A549 (cell line): ENCODE results near the gene TBX15. TPM values are rescaled to one million over a fixed set of nuclear protein-coding genes. Genes with fewer than 3 reads are reported as not detected.

ENCODE experiments used
- ATAC-seq, 2 experiments: fragments of 200-7000 bp in 1 of 2; fragments of >200 bp in 1 of 2; cut with Nextera tagmentation in 1 of 2; cut with Tn5 transposase in 1 of 2; 3 replicates each; pipeline versions ENCODE4 v1.8.0 to v1.9.1; 2018 to 2020; ENCODE audit warnings: mild to moderate bottlenecking in 1 of 2, moderate library complexity in 1 of 2
- CTCF ChIA-PET: fragments of 300-600 bp; sonication (Branson Sonifier 250); formaldehyde crosslinking; extraction: SDS; loops from one replicate; lab custom pipeline; 2021; ENCODE audit warnings: antibody characterized with exemption, inconsistent platforms; lab: Yijun Ruan, JAX
- POLR2A ChIA-PET: fragments of 350-600 bp; formaldehyde crosslinking; extraction: SDS; loops from one replicate; lab custom pipeline; 2021; ENCODE audit warnings: antibody characterized with exemption, inconsistent platforms; lab: Yijun Ruan, JAX
- DNase-seq, 2 experiments: peaks; one replicate each; pipeline versions ENCODE4 v3.0.0 to v3.0.0-alpha.2; 2011 to 2016; ENCODE audit warnings: low read depth in 1 of 2, low spot score in 1 of 2
- FAIRE-seq: peaks from 2 replicates; lab custom pipeline; 2011; peaks lifted over from hg19 to GRCh38; lab: Jason Lieb, UNC
- H3K27ac ChIP-seq, 2 experiments: fragments of >200 bp; sonication (Bioruptor Twin); formaldehyde crosslinking; 3 replicates each; pipeline ENCODE4 v1.5.1; 2016 to 2017
- H3K4me1 ChIP-seq: fragments of >200 bp; sonication (Bioruptor Twin); formaldehyde crosslinking; 3 replicates; pipeline ENCODE4 v1.6.1; 2016
- H3K4me2 ChIP-seq: fragments of >200 bp; sonication (Bioruptor Twin); formaldehyde crosslinking; 3 replicates; pipeline ENCODE4 v1.6.1; 2016
- H3K4me3 ChIP-seq: fragments of >200 bp; sonication (Bioruptor Twin); formaldehyde crosslinking; 3 replicates; pipeline ENCODE4 v1.5.1; 2016
- H3K9me3 ChIP-seq: fragments of >200 bp; sonication (Bioruptor Twin); formaldehyde crosslinking; 3 replicates; pipeline ENCODE4 v1.6.1; 2016
- BHLHE40 ChIP-seq: IDR thresholded peaks from 2 replicates; pipeline ENCODE4 v1.6.1; 2012; ENCODE audit warnings: low read depth, low read length, inconsistent platforms
- CBX2 ChIP-seq: fragments of 200-600 bp; sonication (generic); IDR thresholded peaks from 2 replicates; pipeline ENCODE4 v1.6.1; 2016; ENCODE audit warnings: low read depth, mild to moderate bottlenecking, borderline replicate concordance
- CBX8 ChIP-seq: fragments of 200-600 bp; sonication (generic); IDR thresholded peaks from 2 replicates; pipeline ENCODE4 v1.6.1; 2016
- CEBPB ChIP-seq, 2 experiments: fragments of >200 bp in 1 of 2; sonication (Bioruptor Twin) in 1 of 2; formaldehyde crosslinking in 1 of 2; IDR thresholded peaks; 2 replicates each; pipeline ENCODE4 v1.6.1; 2012 to 2016
- EHF ChIP-seq: fragments of 250-450 bp; sonication (Bioruptor Pico); IDR thresholded peaks from 2 replicates; pipeline ENCODE4 v1.5.0; 2020; ENCODE audit warnings: mild to moderate bottlenecking
- HOXB13 ChIP-seq: fragments of 250-450 bp; sonication (Bioruptor Pico); IDR thresholded peaks from 2 replicates; pipeline ENCODE4 v1.5.0; 2020; ENCODE audit warnings: low read depth, mild to moderate bottlenecking, moderate library complexity
- HOXB5 ChIP-seq: fragments of 250-450 bp; sonication (Bioruptor Pico); IDR thresholded peaks from 2 replicates; pipeline ENCODE4 v1.5.0; 2020; ENCODE audit warnings: mild to moderate bottlenecking, moderate library complexity
- KDM5A ChIP-seq: fragments of 200-600 bp; sonication (generic); IDR thresholded peaks from 2 replicates; pipeline ENCODE4 v1.6.1; 2016; ENCODE audit warnings: antibody characterized with exemption, mild to moderate bottlenecking
- MAZ ChIP-seq: fragments of 150-350 bp; IDR thresholded peaks from 2 replicates; pipeline ENCODE4 v1.6.1; 2014; ENCODE audit warnings: antibody characterized with exemption, low read depth, low read length, borderline replicate concordance
- POLR2A ChIP-seq: IDR thresholded peaks from 2 replicates; pipeline ENCODE4 v1.6.1; 2012; ENCODE audit warnings: mild to moderate bottlenecking, low read length
- POLR2AphosphoS2 ChIP-seq: conservative IDR thresholded peaks from 2 replicates; pipeline ENCODE4 v1.6.1; 2012; ENCODE audit warnings: low read length, improper control_type of control experiment, inconsistent platforms
- RAD21 ChIP-seq, 2 experiments: fragments of >200 bp in 1 of 2; sonication (Bioruptor Twin) in 1 of 2; formaldehyde crosslinking in 1 of 2; IDR thresholded peaks in 1 of 2; conservative IDR thresholded peaks in 1 of 2; 2 replicates in 1 of 2; 3 replicates in 1 of 2; pipeline ENCODE4 v1.6.1; 2012 to 2018; ENCODE audit warnings: inconsistent platforms in 1 of 2
- RCOR1 ChIP-seq: fragments of 150-350 bp; IDR thresholded peaks from 2 replicates; pipeline ENCODE4 v1.6.1; 2014; ENCODE audit warnings: antibody characterized with exemption, low read length, low read depth
- RFX5 ChIP-seq: fragments of 450-650 bp; IDR thresholded peaks from 2 replicates; pipeline ENCODE4 v1.7.1; 2014; ENCODE audit warnings: antibody characterized with exemption, mild to moderate bottlenecking, moderate library complexity
- SREBF2 ChIP-seq: fragments of 450-650 bp; IDR thresholded peaks from 2 replicates; pipeline ENCODE4 v1.6.1; 2014; ENCODE audit warnings: mild to moderate bottlenecking, moderate library complexity
- TFCP2L1 ChIP-seq: fragments of 250-450 bp; sonication (Bioruptor Pico); IDR thresholded peaks from 2 replicates; pipeline ENCODE4 v1.5.0; 2021; ENCODE audit warnings: mild to moderate bottlenecking
- ZC3H11A ChIP-seq: fragments of 450-650 bp; IDR thresholded peaks from 2 replicates; pipeline ENCODE4 v1.6.1; 2014; ENCODE audit warnings: antibody characterized with exemption, mild to moderate bottlenecking
- ZNF302 ChIP-seq: fragments of 250-450 bp; sonication (Bioruptor Pico); IDR thresholded peaks from 2 replicates; pipeline ENCODE4 v1.9.0; 2021; ENCODE audit warnings: inconsistent platforms, mild to moderate bottlenecking, moderate library complexity
- ZSCAN20 ChIP-seq: fragments of 250-450 bp; sonication (Bioruptor Pico); IDR thresholded peaks from 2 replicates; pipeline ENCODE4 v1.8.0; 2022; ENCODE audit warnings: mild to moderate bottlenecking, moderate library complexity
- WGBS: methylation state at CpG from one replicate; pipeline ENCODE4 v1.1.6; 2017; ENCODE audit errors: missing lambda C conversion rate; 5-methylcytosine and 5-hydroxymethylcytosine counted together
- polyA plus RNA-seq, 4 experiments: library from polyadenylated mRNA; depleted of rRNA in 3 of 4; stranded (reverse); fragments of >200 nt; fragmentation: RNase III in 1 of 4; extraction: RNeasy Plus Mini Kit Qiagen cat#74134 plus additional on column Dnase treatment in 1 of 4; gene quantifications; 2 replicates in 3 of 4; 3 replicates in 1 of 4; pipeline ENCODE4 v1.2.3, GENCODE V29; 2011 to 2017
- TF ChIP-seq, protein P1 (sequence below): fragments of >200 bp; sonication (Bioruptor Twin); formaldehyde crosslinking; IDR thresholded peaks from 2 replicates; pipeline ENCODE4 v1.6.1; 2016
- TF ChIP-seq, protein P2 (sequence below): fragments of 250-450 bp; sonication (Bioruptor Pico); IDR thresholded peaks from 2 replicates; pipeline ENCODE4 v1.5.0; 2020; ENCODE audit warnings: low read depth, mild to moderate bottlenecking, moderate library complexity
- TF ChIP-seq, protein P3 (sequence below): fragments of >200 bp; sonication (Bioruptor Twin); formaldehyde crosslinking; IDR thresholded peaks from 3 replicates; pipeline ENCODE4 v1.5.1; 2016
- TF ChIP-seq, protein P4 (sequence below): IDR thresholded peaks from 2 replicates; pipeline ENCODE4 v1.6.1; 2012
- TF ChIP-seq, protein P5 (sequence below): fragments of 450-650 bp; IDR thresholded peaks from 2 replicates; pipeline ENCODE4 v1.6.1; 2014; ENCODE audit warnings: antibody characterized with exemption
- TF ChIP-seq, protein P6 (sequence below): IDR thresholded peaks from 2 replicates; pipeline ENCODE4 v1.6.1; 2012; ENCODE audit warnings: low read depth, borderline replicate concordance

The TBX15 gene
- polyA plus RNA-seq, 2 of the 4 experiments (the other 2 are of a cell fraction): 0.04 TPM; not detected in 1

DNA sequence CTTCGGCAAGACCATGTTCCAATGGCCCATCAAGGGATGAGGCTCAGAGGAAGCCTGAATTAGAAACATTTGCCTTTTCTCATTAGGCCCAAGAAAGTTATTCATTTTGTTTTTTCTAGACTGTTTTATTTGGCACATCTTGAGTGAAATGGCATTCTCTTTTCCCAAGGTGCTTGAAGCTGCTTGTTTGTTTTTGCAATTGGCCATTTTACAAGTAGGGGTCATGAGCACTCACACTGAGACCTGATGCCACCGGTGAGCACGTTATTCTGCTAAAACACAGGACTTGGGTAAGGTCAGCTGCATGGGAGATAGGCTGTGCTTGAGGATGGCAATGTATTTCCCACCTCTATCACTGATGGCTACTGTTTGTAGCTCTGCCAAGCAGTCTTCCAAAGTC is 128.1 kb downstream of the TBX15 start:
- Histone ChIP-seq H3K27ac (no peak overlapping the region), H3K4me1 (no peaks in the 10 kb centered on the region), H3K9me3 (no peaks in the 10 kb centered on the region), H3K4me2 (no peak overlapping the region), H3K4me3 (no peak overlapping the region)
- ATAC-seq (no peak), FAIRE-seq (no peak), DNase-seq (no peak)
- POLR2A ChIA-PET: no interaction called here
- CTCF ChIA-PET: no interaction called here
- 21% methylated on average over 3 of the region's 3 CpGs for WGBS
- TF ChIP-seq HOXB5 (no peak), ZC3H11A (no peak), CEBPB (IDR thresholded peaks at IDR 0.05) (no peak), RFX5 (no peak), MAZ (no peak), ZNF302 (CRISPR knock-in tag) (no peak), ZSCAN20 (CRISPR knock-in tag) (no peak), BHLHE40 (no peak), RCOR1 (no peak), POLR2A (no peak), CBX2 (no peak), TFCP2L1 (CRISPR knock-in tag) (no peak), HOXB13 (CRISPR knock-in tag) (no peak), RAD21 (conservative IDR thresholded peaks at IDR 0.05 in 1 of 2, IDR thresholded peaks at IDR 0.05 in 1 of 2) (no peak)
- TF ChIP-seq, protein P1, sequence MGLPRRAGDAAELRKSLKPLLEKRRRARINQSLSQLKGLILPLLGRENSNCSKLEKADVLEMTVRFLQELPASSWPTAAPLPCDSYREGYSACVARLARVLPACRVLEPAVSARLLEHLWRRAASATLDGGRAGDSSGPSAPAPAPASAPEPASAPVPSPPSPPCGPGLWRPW: no peak
- TF ChIP-seq, protein P2, sequence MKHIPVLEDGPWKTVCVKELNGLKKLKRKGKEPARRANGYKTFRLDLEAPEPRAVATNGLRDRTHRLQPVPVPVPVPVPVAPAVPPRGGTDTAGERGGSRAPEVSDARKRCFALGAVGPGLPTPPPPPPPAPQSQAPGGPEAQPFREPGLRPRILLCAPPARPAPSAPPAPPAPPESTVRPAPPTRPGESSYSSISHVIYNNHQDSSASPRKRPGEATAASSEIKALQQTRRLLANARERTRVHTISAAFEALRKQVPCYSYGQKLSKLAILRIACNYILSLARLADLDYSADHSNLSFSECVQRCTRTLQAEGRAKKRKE (CRISPR knock-in tag): no peak

DNA sequence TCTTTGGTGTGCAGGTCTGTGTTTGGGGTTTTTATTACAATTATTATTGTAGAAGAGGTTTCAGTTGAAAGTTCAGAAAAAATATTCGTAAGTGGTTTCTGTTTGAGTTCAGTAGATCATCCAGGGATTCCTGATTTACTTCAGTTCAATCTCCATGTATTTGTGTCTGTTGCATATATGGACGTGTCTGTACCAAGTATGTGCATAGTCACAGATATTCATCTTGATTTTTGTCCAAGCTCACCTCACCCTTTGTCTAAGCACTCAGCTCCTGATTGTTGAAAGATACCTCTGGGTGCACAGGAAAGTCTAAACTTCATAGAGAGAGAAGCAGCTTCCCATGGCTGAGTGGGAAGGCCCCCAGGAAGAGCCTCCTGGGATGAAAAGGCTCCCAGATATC is 141.7 kb downstream of the TBX15 start:
- TF ChIP-seq EHF: no peak
- TF ChIP-seq, protein P3, sequence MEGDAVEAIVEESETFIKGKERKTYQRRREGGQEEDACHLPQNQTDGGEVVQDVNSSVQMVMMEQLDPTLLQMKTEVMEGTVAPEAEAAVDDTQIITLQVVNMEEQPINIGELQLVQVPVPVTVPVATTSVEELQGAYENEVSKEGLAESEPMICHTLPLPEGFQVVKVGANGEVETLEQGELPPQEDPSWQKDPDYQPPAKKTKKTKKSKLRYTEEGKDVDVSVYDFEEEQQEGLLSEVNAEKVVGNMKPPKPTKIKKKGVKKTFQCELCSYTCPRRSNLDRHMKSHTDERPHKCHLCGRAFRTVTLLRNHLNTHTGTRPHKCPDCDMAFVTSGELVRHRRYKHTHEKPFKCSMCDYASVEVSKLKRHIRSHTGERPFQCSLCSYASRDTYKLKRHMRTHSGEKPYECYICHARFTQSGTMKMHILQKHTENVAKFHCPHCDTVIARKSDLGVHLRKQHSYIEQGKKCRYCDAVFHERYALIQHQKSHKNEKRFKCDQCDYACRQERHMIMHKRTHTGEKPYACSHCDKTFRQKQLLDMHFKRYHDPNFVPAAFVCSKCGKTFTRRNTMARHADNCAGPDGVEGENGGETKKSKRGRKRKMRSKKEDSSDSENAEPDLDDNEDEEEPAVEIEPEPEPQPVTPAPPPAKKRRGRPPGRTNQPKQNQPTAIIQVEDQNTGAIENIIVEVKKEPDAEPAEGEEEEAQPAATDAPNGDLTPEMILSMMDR: no peak
- TF ChIP-seq, protein P4, sequence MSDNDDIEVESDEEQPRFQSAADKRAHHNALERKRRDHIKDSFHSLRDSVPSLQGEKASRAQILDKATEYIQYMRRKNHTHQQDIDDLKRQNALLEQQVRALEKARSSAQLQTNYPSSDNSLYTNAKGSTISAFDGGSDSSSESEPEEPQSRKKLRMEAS: no peak
- no peak for TF ChIP-seq ZNF302 (CRISPR knock-in tag)
- no peak for TF ChIP-seq KDM5A
- TF ChIP-seq, protein P5, sequence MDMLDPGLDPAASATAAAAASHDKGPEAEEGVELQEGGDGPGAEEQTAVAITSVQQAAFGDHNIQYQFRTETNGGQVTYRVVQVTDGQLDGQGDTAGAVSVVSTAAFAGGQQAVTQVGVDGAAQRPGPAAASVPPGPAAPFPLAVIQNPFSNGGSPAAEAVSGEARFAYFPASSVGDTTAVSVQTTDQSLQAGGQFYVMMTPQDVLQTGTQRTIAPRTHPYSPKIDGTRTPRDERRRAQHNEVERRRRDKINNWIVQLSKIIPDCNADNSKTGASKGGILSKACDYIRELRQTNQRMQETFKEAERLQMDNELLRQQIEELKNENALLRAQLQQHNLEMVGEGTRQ: no peak
- no peak for TF ChIP-seq SREBF2
- no peak for TF ChIP-seq CBX8
- TF ChIP-seq, protein P6, sequence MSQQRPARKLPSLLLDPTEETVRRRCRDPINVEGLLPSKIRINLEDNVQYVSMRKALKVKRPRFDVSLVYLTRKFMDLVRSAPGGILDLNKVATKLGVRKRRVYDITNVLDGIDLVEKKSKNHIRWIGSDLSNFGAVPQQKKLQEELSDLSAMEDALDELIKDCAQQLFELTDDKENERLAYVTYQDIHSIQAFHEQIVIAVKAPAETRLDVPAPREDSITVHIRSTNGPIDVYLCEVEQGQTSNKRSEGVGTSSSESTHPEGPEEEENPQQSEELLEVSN: no peak
- no peak for TF ChIP-seq ZSCAN20 (CRISPR knock-in tag)
- TF ChIP-seq POLR2AphosphoS2: no peak
- Histone ChIP-seq H3K27ac (no peak overlapping the region), H3K4me1 (no peaks in the 10 kb centered on the region), H3K4me3 (no peak overlapping the region), H3K9me3 (no peaks in the 10 kb centered on the region), H3K4me2 (no peak overlapping the region)
- 11% methylated on average over 2 of the region's 2 CpGs for WGBS
- POLR2A ChIA-PET: no interaction called here
- ATAC-seq (no peak), DNase-seq (no peak), FAIRE-seq (no peak)
- CTCF ChIA-PET: no interaction called here
